ENCODE data around the gene SLC25A43. TPM values are rescaled to one million over a fixed set of nuclear protein-coding genes. Genes with fewer than 3 reads are reported as not detected.

The SLC25A43 gene
- total and polyA plus RNA-seq, 9 of the 15 experiments (the other 6 are each of a cell fraction or from before 2014, with no cell fraction given) = 1.3 to 8.4 (median 4.0) TPM

- no peak for TF ChIP-seq ZNF318 (IDR thresholded peaks at IDR 0.05; ENCODE audit: borderline replicate concordance in 1 of 2, low read depth in 1 of 2)
- no peak for TF ChIP-seq PREB (CRISPR knock-in tag; IDR thresholded peaks at IDR 0.05)
- no peak for TF ChIP-seq CEBPZ (IDR thresholded peaks at IDR 0.05; ENCODE audit: borderline replicate concordance, low read depth, low read length)
- no peak for TF ChIP-seq FOXP4 (CRISPR knock-in tag; IDR thresholded peaks at IDR 0.05; ENCODE audit: borderline replicate concordance)
- TF ChIP-seq CBFA2T3 (IDR thresholded peaks at IDR 0.05) = peak; percentile 79
- TF ChIP-seq THRB (CRISPR knock-in tag; conservative IDR thresholded peaks at IDR 0.05) = no peak
- 0 out of 2 replicates have a peak, but pooled peaks have one; percentile 19 for TF ChIP-seq ZEB2 (IDR thresholded peaks at IDR 0.05)
- TF ChIP-seq ELK3 (CRISPR knock-in tag; IDR thresholded peaks at IDR 0.05) = no peak
- TF ChIP-seq EHMT2 (IDR thresholded peaks at IDR 0.05) = no peak
- no peak for TF ChIP-seq PHF8 (IDR thresholded peaks at IDR 0.05; ENCODE audit: borderline replicate concordance, low read length)
Observed at GRCh38 chrX:119411959-119412358, 12.8 kb downstream of the SLC25A43 start (continued).
